ENCODE measurements around the gene C6orf141.

C6orf141 gene

GRCh38 chr6:49563006-49563886, 12.8 kb downstream of the C6orf141 start:
- TF ChIP-seq CTCF (IDR thresholded peaks at IDR 0.05; ENCODE audit: insufficient read depth, low read length, poor library complexity, severe bottlenecking): no peak
- DNase-seq (ENCODE audit: extremely low read depth, insufficient read length): no peak
- Histone ChIP-seq H3K27me3 (replicated peaks; ENCODE audit: control insufficient read depth, insufficient read depth, low read length) (no peaks in the 10 kb centered on the region), H3K4me3 (replicated peaks; ENCODE audit: low read depth, low read length) (no peak overlapping the region), H3K36me3 (ENCODE audit: control insufficient read depth, insufficient read depth, low read length) (no peaks in the 10 kb centered on the region)

GRCh38 chr6:49564552-49564951, 14.1 kb downstream of the C6orf141 start:
- no peak for DNase-seq (ENCODE audit: extremely low read depth, insufficient read length)
- no peaks in the 10 kb centered on the region for H3K27me3 ChIP-seq (replicated peaks; ENCODE audit: control insufficient read depth, insufficient read depth, low read length)
- H3K4me3 ChIP-seq (replicated peaks; ENCODE audit: low read depth, low read length): no peak overlapping the region
- TF ChIP-seq CTCF (IDR thresholded peaks at IDR 0.05; ENCODE audit: insufficient read depth, low read length, poor library complexity, severe bottlenecking): no peak
- no peaks in the 10 kb centered on the region for H3K36me3 ChIP-seq (ENCODE audit: control insufficient read depth, insufficient read depth, low read length)

GRCh38 chr6:49565261-49565660, 14.8 kb downstream of the C6orf141 start:
- TF ChIP-seq CTCF (IDR thresholded peaks at IDR 0.05; ENCODE audit: insufficient read depth, low read length, poor library complexity, severe bottlenecking): no peak
- DNase-seq (ENCODE audit: extremely low read depth, insufficient read length): no peak
- Histone ChIP-seq H3K36me3 (ENCODE audit: control insufficient read depth, insufficient read depth, low read length) (no peaks in the 10 kb centered on the region), H3K4me3 (replicated peaks; ENCODE audit: low read depth, low read length) (no peak overlapping the region), H3K27me3 (replicated peaks; ENCODE audit: control insufficient read depth, insufficient read depth, low read length) (no peaks in the 10 kb centered on the region)

- H3K36me3 ChIP-seq (ENCODE audit: control insufficient read depth, insufficient read depth, low read length): no peaks in the 10 kb centered on the region
- TF ChIP-seq CTCF (IDR thresholded peaks at IDR 0.05; ENCODE audit: insufficient read depth, low read length, poor library complexity, severe bottlenecking): no peak
- no peak overlapping the region for H3K4me3 ChIP-seq (replicated peaks; ENCODE audit: low read depth, low read length)
- no peaks in the 10 kb centered on the region for H3K27me3 ChIP-seq (replicated peaks; ENCODE audit: control insufficient read depth, insufficient read depth, low read length)
- no peak for DNase-seq (ENCODE audit: extremely low read depth, insufficient read length)
Observed at GRCh38 chr6:49565855-49566254, 15.4 kb downstream of the C6orf141 start.

- no peak for DNase-seq (ENCODE audit: extremely low read depth, insufficient read length)
- TF ChIP-seq CTCF (IDR thresholded peaks at IDR 0.05; ENCODE audit: insufficient read depth, low read length, poor library complexity, severe bottlenecking): peak; percentile 8
- no peak overlapping the region for H3K4me3 ChIP-seq (replicated peaks; ENCODE audit: low read depth, low read length)
- no peaks in the 10 kb centered on the region for H3K27me3 ChIP-seq (replicated peaks; ENCODE audit: control insufficient read depth, insufficient read depth, low read length)
- no peaks in the 10 kb centered on the region for H3K36me3 ChIP-seq (ENCODE audit: control insufficient read depth, insufficient read depth, low read length)
Observed at GRCh38 chr6:49570474-49571079, 20.1 kb downstream of the C6orf141 start.
